Activated CD4-positive, alpha-beta memory T cell treated with anti-CD3 and anti-CD28 coated beads, Interleukin-2, amount 10 ng/mL, durations not matched to agents 7 days and 5 days (primary cell): Measurements from ENCODE around the gene ATM. TPM values are rescaled to one million over a fixed set of nuclear protein-coding genes. Genes with fewer than 3 reads are reported as not detected.
"Not testable (repeated sequence)": the region's sequence is repeated elsewhere in the genome, so short reads cannot be mapped to it uniquely, and the experiment has no call there.

Source experiments
- CTCF ChIA-PET: fragments of 350-600 bp; sonication (Branson Sonifier 250); formaldehyde crosslinking; loops from one replicate; lab custom pipeline; 2021; ENCODE audit warnings: antibody characterized with exemption, inconsistent platforms; lab: Charles Lee
- POLR2A ChIA-PET: fragments of 350-600 bp; sonication (Branson Sonifier 250); formaldehyde crosslinking; loops from one replicate; lab custom pipeline; 2021; ENCODE audit warnings: antibody characterized with exemption; lab: Charles Lee
- DNase-seq: peaks from one replicate; pipeline ENCODE4 v3.0.0-alpha.2; 2020
- H3K27ac Mint-ChIP-seq: one replicate; pipeline ENCODE4 v1.8.0; 2021; ENCODE audit warnings: mild to moderate bottlenecking, mixed read lengths
- H3K27me3 Mint-ChIP-seq: one replicate; pipeline ENCODE4 v1.8.0; 2021; ENCODE audit warnings: mixed read lengths
- H3K36me3 Mint-ChIP-seq: one replicate; pipeline ENCODE4 v1.8.0; 2021; ENCODE audit warnings: low read depth, mixed read lengths
- H3K4me1 Mint-ChIP-seq: one replicate; pipeline ENCODE4 v1.8.0; 2021; ENCODE audit warnings: mixed read lengths
- H3K4me3 Mint-ChIP-seq: one replicate; pipeline ENCODE4 v1.8.0; 2021; ENCODE audit warnings: mild to moderate bottlenecking, mixed read lengths
- H3K9me3 Mint-ChIP-seq: one replicate; pipeline ENCODE4 v1.8.0; 2021; ENCODE audit warnings: mixed read lengths
- total RNA-seq, 2 experiments: library from RNA; stranded (reverse); gene quantifications; one replicate each; pipeline ENCODE4 v1.2.3, GENCODE V29; 2021

The ATM gene
- total RNA-seq, 2 experiments from 2014 or later, result 130 to 144 TPM

GRCh38 chr11:108405706-108406105 lies 182.8 kb downstream of the ATM start:
- Mint-ChIP-seq H3K4me1 (no peaks in the 10 kb centered on the region), H3K36me3 (no peaks in the 10 kb centered on the region), H3K27ac (no peak overlapping the region), H3K27me3 (no peaks in the 10 kb centered on the region), H3K9me3 (no peaks in the 10 kb centered on the region), H3K4me3 (no peak overlapping the region)
- no peak for DNase-seq
- POLR2A ChIA-PET, result no interaction called here
- CTCF ChIA-PET, result no interaction called here

DNA sequence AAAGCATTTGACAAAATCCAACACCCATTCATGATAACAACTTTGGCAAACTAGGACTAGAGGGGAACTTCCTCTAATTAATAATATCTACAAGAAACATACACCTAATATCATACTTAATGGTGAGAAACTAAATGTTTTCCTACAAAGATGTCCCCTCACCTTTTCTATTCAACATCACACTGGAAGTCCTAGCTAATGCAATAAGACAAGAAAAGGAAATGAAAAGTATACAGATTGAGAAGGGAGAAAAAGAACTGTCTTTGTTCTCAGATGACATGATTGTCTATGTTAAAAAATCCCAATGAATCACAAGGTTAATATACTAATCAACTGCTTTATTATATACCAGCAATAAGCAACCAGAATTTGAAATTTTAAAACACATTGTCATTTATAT lies 192.1 kb downstream of the ATM start:
- CTCF ChIA-PET, result no interaction called here
- peaks cover 6% of the 10 kb centered on the region for H3K9me3 Mint-ChIP-seq
- H3K4me3 Mint-ChIP-seq, result no peak overlapping the region
- no peaks in the 10 kb centered on the region for H3K4me1 Mint-ChIP-seq
- H3K36me3 Mint-ChIP-seq, result no peaks in the 10 kb centered on the region
- POLR2A ChIA-PET, result no interaction called here
- H3K27me3 Mint-ChIP-seq, result no peaks in the 10 kb centered on the region
- no peak for DNase-seq
- no peak overlapping the region for H3K27ac Mint-ChIP-seq

DNA sequence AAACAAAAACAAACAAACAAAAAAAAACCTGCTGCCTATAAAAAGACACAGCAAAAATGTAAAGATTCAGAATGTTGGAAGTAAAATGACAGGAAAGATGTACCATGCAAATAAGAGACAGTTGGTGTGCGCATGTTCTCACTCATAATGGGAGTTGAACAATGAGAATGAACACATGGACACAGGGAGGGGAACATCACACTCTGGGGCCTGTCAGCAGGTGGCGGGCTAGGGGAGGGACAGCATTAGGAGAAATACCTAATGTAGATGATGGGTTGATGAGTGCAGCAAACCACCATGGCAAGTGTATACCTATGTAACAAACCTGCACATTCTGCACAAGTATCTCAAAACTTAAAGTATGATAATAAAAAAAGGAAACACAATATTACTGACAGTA lies 194.7 kb downstream of the ATM start:
- H3K4me3 Mint-ChIP-seq, H3K27me3 Mint-ChIP-seq, H3K4me1 Mint-ChIP-seq, H3K9me3 Mint-ChIP-seq, CTCF ChIA-PET, POLR2A ChIA-PET, H3K27ac Mint-ChIP-seq, H3K36me3 Mint-ChIP-seq: not testable (repeated sequence)
- peak; percentile 33 for DNase-seq

Other genes starting within 250 kb of the ATM start
- gene CUL5, start 214.2 kb upstream of the ATM start, total RNA-seq, result 10 to 100 TPM; 27.1 to 28.3 TPM
- 10 to 100 TPM; 46.2 to 55.1 TPM for gene ACAT1, start 101.5 kb upstream of the ATM start, total RNA-seq
- 10 to 100 TPM; 36.1 to 40.9 TPM for gene NPAT, start 429 bp upstream of the ATM start, total RNA-seq
- gene C11orf65, start 244.5 kb downstream of the ATM start, total RNA-seq, result 1 to 10 TPM in 1 of 2 experiments, under 1 TPM in 1; 0.58 to 1.2 TPM